ENCODE measurements around the gene OSBPL5.
A peak's percentile ranks its signal among the peaks of the same experiment; 100 is the strongest.

Gene OSBPL5

DNA sequence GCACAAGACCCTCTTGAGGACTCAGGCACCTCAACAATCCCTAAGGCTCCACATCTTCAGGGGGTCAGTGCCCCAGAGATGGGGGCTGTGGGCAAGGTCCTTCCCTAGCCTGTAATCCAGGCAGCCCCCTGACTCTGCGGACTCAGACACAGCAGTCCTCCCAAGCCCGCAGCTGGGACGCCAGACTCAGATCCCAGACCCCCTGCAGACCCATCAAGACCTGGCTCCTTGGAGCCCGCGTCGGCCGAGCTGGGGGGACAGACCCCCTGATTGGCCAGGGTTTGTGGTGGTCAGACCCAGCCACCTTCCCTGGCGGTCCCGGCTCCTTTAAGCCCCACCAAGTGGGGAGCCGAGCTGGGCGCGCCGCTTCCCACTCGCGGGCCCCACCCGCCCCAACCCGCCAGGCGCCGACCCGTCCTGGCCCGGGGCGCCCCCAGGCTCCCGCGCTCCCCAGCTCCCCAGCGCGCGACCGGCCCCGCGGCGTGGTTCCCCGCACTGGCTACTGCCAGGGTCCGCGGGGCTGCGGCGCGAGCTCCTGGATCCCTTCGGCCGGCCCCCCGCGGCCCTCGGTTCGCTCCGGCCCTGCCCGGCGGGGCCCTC is 458 bp downstream of the OSBPL5 start:
- peak; percentile 45 for DNase-seq (ENCODE audit: low read depth, low spot score)

DNA sequence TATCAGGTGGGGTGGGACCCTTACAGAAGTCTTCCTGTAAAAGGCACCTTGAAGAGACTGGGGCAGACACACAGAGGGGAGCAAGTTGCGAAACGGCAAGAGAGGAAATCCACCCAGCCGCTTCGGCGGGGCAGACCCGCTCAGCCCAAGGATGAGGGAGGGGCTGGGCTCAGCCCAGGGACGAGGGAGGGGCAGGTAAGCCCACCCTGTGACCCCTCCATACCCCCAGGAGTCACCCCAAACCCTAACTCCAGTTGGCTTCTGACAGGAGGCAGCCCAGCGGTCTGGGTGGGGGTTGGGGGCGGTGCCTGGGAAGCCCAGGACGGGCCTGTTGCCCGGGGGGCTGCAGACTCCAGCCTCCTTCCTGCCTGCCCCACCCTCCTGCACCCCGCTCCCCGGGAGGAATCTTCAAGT is 965 bp downstream of the OSBPL5 start:
- DNase-seq (ENCODE audit: low read depth, low spot score), result peak; percentile 31

- DNase-seq (ENCODE audit: low read depth, low spot score), result no peak
Observed at GRCh38 chr11:3163241-3163981, 1.7 kb downstream of the OSBPL5 start.

- DNase-seq (ENCODE audit: low read depth, low spot score), result no peak
Observed at GRCh38 chr11:3162410-3163240, 2.5 kb downstream of the OSBPL5 start.

DNA sequence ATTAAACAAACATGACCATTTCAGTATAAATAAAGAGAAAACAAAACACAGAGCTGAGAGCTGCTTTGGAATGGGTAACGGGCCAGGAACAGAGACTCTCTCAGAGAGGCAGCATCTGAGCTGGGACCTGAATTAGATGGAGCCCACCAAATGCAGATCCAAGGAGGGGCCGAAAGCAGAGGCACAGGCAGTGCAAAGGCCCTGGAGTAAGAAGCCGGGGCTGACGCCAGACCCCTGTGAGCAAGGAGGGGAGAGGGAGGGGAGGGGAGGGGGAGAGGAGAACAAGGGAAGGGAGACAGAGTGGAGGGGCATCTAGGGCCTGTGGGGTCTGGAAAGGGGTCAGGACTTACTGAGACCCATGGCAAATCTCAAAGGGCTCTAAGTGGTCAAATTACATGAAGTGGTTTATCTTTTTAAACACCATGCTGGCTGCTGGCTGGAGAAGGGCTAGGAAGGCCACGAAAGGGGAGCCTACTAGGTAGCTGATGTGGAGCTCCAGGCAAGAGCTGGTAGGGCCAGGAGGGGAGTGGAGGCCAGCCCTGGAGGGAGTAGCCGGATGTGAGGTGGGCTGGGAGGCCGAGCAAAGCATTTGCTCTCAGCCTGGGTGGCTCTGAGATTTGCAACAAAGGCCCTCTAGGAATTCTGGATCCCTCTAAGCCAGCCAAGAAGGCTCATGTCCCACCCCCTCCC is 3.2 kb downstream of the OSBPL5 start:
- DNase-seq (ENCODE audit: low read depth, low spot score), result no peak

DNA sequence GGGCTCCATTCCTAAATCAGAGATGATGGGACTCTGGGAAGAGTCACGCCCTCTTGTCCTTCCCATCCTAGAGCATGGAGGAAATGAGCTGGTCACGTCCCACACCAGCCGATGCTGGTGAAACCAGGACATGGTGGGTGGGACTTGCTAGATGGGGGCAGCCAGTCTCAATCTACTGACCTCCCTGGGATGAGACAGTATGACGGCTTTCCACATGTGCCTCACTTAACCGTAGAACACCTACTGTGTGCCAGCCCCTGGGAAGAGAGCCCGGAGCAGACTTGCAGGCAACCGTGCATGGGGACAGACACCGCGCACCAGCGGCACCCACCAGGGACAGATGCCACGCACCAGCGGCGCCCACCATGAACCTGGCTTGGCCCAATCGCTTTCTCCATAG is 3.8 kb downstream of the OSBPL5 start:
- DNase-seq (ENCODE audit: low read depth, low spot score), result no peak

GRCh38 chr11:3160252-3161031 is 4.7 kb downstream of the OSBPL5 start:
- peak; percentile 97 for DNase-seq (ENCODE audit: low read depth, low spot score)

- peak; percentile 79 for DNase-seq (ENCODE audit: low read depth, low spot score)
Observed at GRCh38 chr11:3159296-3160190, 5.6 kb downstream of the OSBPL5 start.

- DNase-seq (ENCODE audit: low read depth, low spot score), result no peak
Observed at GRCh38 chr11:3158821-3159220, 6.3 kb downstream of the OSBPL5 start.

- DNase-seq (ENCODE audit: low read depth, low spot score), result no peak
Observed at GRCh38 chr11:3158131-3158591, 6.9 kb downstream of the OSBPL5 start.

DNA sequence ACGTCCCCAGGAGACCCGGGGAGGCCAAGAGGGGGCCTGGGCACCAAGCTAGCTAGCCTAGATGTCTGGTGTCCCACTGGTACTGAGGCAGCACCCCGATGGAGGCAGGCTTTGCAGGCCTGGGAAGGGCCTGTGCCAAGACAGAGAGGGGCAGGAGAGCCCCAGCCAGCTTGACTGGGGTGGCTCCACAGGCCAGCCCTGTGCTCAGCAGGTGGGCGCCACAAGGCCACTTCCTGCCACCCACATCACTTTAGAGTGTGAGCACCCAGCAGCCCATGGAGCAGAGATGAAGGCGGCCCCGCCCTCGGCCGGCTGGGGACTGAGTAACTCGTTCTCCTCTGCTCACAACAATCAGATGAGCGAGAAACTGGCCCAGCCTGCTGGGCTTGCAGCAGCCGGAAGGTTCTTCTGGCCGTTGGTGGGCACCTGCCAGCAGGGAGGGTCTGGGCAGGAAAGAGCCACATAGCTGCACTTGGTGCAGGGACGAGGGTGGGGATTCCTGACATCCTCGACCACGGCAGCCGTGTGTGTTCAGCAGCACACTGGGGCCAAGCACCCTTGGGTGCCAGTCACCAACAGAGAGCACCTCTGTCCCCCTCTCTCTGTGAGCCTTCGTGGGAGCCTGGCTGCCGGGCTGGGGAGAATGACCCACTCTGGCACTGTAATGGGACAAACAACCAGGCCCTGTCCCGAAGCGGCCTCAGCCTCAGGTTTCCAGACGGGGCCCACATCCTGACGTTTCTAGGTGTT is 7.6 kb downstream of the OSBPL5 start:
- DNase-seq (ENCODE audit: low read depth, low spot score), result no peak

DNA sequence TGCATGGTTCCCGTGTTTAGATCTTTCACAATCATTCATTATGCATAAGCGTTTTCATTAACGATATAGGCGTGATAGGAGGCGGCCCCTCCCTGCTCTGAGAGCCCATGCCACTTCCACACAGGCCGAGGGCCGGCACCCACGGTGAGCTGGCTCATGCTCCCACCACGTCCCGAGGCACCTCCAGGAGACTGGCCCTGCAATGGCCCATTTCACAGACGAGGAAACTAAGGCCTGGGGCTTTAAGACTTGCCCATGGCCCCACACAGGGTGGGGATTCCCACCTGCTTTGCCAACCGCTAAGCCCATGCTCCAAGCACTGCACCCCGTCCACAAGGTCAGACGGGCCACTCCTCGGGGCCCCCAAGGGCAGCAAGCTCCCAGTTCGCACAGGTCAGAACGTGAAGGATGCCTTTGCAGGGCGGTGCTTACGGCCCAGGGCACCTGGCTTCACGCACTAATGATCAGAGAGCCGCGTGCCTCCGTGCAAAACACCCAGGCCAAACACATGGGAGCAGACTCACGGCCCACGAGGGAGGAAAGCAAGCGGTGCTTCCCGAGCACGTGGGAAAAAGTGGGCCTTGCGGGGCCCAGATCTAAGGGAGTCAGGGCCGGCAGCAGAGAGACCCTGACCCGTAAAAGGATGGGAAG is 8.3 kb downstream of the OSBPL5 start:
- DNase-seq (ENCODE audit: low read depth, low spot score), result no peak

GRCh38 chr11:3156282-3156660 is 8.8 kb downstream of the OSBPL5 start:
- no peak for DNase-seq (ENCODE audit: low read depth, low spot score)

DNA sequence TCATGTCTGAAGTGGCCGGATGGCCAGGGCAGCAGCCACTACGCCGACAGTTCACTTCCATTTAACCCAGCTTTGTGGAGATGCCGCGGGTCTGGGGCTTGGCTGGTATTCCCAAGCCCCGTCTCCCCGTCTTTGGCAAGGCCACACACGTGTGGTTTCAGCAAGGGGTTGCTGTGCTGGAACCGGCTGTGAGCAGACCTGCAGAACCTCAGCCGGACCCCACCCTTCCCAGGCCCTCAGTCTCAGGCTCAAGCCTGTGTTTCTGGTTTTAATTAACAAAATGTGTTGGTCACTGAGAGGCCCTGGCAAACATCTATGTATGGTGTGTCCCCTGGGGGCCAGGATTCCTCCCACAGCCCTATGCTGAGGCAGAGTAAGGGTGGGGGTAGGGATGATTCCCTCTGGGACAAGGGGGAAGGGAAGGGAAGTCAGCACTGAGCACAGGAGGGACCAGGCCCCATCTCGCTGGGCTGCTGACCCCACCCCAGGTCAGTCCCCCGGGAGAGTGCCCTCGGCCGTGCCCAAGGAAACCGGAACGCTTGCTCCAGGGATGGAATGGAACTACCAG is 9.3 kb downstream of the OSBPL5 start:
- peak; percentile 32 for DNase-seq (ENCODE audit: low read depth, low spot score)

GRCh38 chr11:3155216-3155615 is 9.9 kb downstream of the OSBPL5 start:
- DNase-seq (ENCODE audit: low read depth, low spot score), result no peak

- DNase-seq (ENCODE audit: low read depth, low spot score), result peak; percentile 33
Observed at GRCh38 chr11:3154001-3154599, 11.0 kb downstream of the OSBPL5 start.

- DNase-seq (ENCODE audit: low read depth, low spot score), result peak; percentile 95
Observed at GRCh38 chr11:3153291-3153861, 11.7 kb downstream of the OSBPL5 start.

Measured in astrocyte of the hippocampus (primary cell).